ENCODE data around the gene SCN8A.
"Not testable (repeated sequence)": the region's sequence is repeated elsewhere in the genome, so short reads cannot be mapped to it uniquely, and the experiment has no call there.

Gene SCN8A

GRCh38 chr12:51774933-51775332, 183.9 kb downstream of the SCN8A start:
- Histone ChIP-seq H3K27ac (ENCODE audit: low read length) (no peak overlapping the region), H3K4me1 (ENCODE audit: control insufficient read depth, low read depth, low read length) (no peaks in the 10 kb centered on the region), H3K36me3 (ENCODE audit: control insufficient read depth, low read depth, low read length) (peaks cover 4% of the 10 kb centered on the region), H3K27me3 (ENCODE audit: control insufficient read depth, insufficient read depth, low read length) (no peaks in the 10 kb centered on the region), H3K9ac (ENCODE audit: low read length) (no peak overlapping the region), H3K4me3 (ENCODE audit: low read length) (no peak overlapping the region), H3K9me3 (ENCODE audit: control insufficient read depth, low read depth, low read length) (no peaks in the 10 kb centered on the region)

- Histone ChIP-seq H3K27me3 (ENCODE audit: control insufficient read depth, insufficient read depth, low read length) (no peaks in the 10 kb centered on the region), H3K9ac (ENCODE audit: low read length) (no peak overlapping the region), H3K27ac (ENCODE audit: low read length) (no peak overlapping the region), H3K4me3 (ENCODE audit: low read length) (no peak overlapping the region), H3K4me1 (ENCODE audit: control insufficient read depth, low read depth, low read length) (no peaks in the 10 kb centered on the region), H3K36me3 (ENCODE audit: control insufficient read depth, low read depth, low read length) (peaks cover 4% of the 10 kb centered on the region), H3K9me3 (ENCODE audit: control insufficient read depth, low read depth, low read length) (no peaks in the 10 kb centered on the region)
Measured at GRCh38 chr12:51777457-51777856, 186.4 kb downstream of the SCN8A start.

DNA sequence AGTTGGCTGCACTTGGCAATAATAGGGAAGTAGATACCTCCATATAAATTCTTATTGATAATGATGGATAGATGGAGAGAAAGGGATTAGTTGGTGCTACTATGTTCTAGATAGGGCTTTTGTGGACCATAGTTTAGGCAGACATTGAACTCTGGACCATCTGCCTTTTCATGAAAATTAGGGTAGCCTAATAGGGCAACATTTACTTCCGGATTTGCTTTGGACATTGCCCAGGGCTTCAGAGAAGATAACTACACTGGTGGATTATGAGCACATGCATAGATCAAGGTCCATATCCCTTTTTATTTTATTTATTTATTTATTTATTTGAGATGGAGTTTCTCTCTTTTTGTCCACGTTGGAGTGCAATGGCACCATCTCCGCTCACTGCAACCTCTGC, 186.9 kb downstream of the SCN8A start:
- H3K4me3 ChIP-seq (ENCODE audit: low read length), result no peak overlapping the region
- no peak overlapping the region for H3K27ac ChIP-seq (ENCODE audit: low read length)
- H3K27me3 ChIP-seq (ENCODE audit: control insufficient read depth, insufficient read depth, low read length), result no peaks in the 10 kb centered on the region
- H3K36me3 ChIP-seq (ENCODE audit: control insufficient read depth, low read depth, low read length), result peaks cover 4% of the 10 kb centered on the region
- no peak overlapping the region for H3K9ac ChIP-seq (ENCODE audit: low read length)
- H3K9me3 ChIP-seq (ENCODE audit: control insufficient read depth, low read depth, low read length), result no peaks in the 10 kb centered on the region
- H3K4me1 ChIP-seq (ENCODE audit: control insufficient read depth, low read depth, low read length), result no peaks in the 10 kb centered on the region

- peaks cover 4% of the 10 kb centered on the region for H3K36me3 ChIP-seq (ENCODE audit: control insufficient read depth, low read depth, low read length)
- H3K4me3 ChIP-seq (ENCODE audit: low read length), result no peak overlapping the region
- no peaks in the 10 kb centered on the region for H3K4me1 ChIP-seq (ENCODE audit: control insufficient read depth, low read depth, low read length)
- H3K9ac ChIP-seq (ENCODE audit: low read length), result no peak overlapping the region
- no peak overlapping the region for H3K27ac ChIP-seq (ENCODE audit: low read length)
- H3K9me3 ChIP-seq (ENCODE audit: control insufficient read depth, low read depth, low read length), result no peaks in the 10 kb centered on the region
- H3K27me3 ChIP-seq (ENCODE audit: control insufficient read depth, insufficient read depth, low read length), result no peaks in the 10 kb centered on the region
Measured at GRCh38 chr12:51779876-51780275, 188.8 kb downstream of the SCN8A start.

DNA sequence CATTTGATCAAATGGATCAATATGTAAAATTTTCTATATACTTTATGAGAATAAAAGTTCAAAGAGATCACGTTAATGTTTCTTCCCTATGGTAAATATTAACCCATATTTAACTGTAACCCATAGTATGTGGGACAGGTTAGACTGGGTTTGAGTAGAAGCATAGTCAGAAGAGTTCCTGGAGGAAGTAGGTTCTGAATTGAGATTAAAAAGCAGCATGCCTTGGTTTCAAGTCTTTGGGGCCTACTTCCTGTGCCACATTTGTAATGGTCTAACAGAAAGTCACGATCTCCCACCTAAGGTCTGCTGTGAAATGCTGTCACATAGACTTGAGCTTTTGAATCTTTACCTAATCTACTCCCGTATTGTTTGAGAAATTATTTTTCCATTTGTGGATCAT, 193.7 kb downstream of the SCN8A start:
- no peak overlapping the region for H3K4me3 ChIP-seq (ENCODE audit: low read length)

DNA sequence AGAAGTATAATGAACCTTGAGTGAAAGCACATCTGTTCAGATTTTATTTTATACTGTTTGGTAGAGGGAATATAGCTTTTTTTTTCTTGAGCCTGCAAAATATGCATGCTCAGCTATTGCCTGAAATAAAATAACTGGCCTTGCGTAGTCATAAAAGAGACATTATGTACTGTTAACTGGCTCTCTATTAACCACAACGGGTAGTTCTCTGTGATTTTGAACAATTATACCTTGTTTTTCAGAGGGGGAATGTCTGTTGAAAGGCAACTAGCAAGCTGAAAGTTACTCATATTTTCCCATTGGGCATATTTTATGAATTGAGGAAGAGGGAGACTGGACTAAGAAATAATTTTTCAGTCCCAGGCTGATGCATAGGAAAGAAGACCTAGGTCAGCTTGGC, 194.9 kb downstream of the SCN8A start:
- Histone ChIP-seq H3K27ac (ENCODE audit: low read length) (no peak overlapping the region), H3K9me3 (ENCODE audit: control insufficient read depth, low read depth, low read length) (no peaks in the 10 kb centered on the region), H3K4me1 (ENCODE audit: control insufficient read depth, low read depth, low read length) (no peaks in the 10 kb centered on the region), H3K27me3 (ENCODE audit: control insufficient read depth, insufficient read depth, low read length) (no peaks in the 10 kb centered on the region), H3K9ac (ENCODE audit: low read length) (no peak overlapping the region), H3K4me3 (ENCODE audit: low read length) (no peak overlapping the region), H3K36me3 (ENCODE audit: control insufficient read depth, low read depth, low read length) (peaks cover 18% of the 10 kb centered on the region)

More for the DNA sequence above, 193.7 kb downstream of the SCN8A start:
- no peaks in the 10 kb centered on the region for H3K9me3 ChIP-seq (ENCODE audit: control insufficient read depth, low read depth, low read length)
- H3K4me1 ChIP-seq (ENCODE audit: control insufficient read depth, low read depth, low read length), result no peaks in the 10 kb centered on the region
- no peaks in the 10 kb centered on the region for H3K27me3 ChIP-seq (ENCODE audit: control insufficient read depth, insufficient read depth, low read length)
- H3K27ac ChIP-seq (ENCODE audit: low read length), result no peak overlapping the region
- H3K36me3 ChIP-seq (ENCODE audit: control insufficient read depth, low read depth, low read length), result peaks cover 11% of the 10 kb centered on the region
- no peak overlapping the region for H3K9ac ChIP-seq (ENCODE audit: low read length)

DNA sequence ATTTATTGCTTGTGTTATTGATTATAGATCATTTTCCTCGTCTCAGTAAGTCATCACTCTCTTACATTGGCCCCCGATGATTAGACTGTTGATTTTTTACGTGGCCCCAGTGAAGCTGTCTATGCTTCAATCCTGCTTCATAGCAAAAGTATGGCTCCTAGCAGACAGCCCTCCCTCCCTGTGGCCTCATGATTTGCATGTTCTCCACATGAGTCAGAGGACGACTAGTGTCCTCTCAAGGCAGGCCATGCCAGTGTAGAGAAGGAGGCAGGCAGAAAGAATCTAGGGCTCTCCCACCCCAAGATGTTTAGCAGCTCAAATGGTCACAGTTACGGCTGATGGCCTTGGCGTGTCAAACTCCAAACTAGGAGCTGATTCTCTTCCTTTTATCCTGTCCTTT, 197.8 kb downstream of the SCN8A start:
- Histone ChIP-seq H3K4me3 (ENCODE audit: low read length) (no peak overlapping the region), H3K36me3 (ENCODE audit: control insufficient read depth, low read depth, low read length) (peaks cover 20% of the 10 kb centered on the region), H3K27ac (ENCODE audit: low read length) (no peak overlapping the region), H3K27me3 (ENCODE audit: control insufficient read depth, insufficient read depth, low read length) (no peaks in the 10 kb centered on the region), H3K4me1 (ENCODE audit: control insufficient read depth, low read depth, low read length) (no peaks in the 10 kb centered on the region), H3K9me3 (ENCODE audit: control insufficient read depth, low read depth, low read length) (no peaks in the 10 kb centered on the region), H3K9ac (ENCODE audit: low read length) (no peak overlapping the region)

DNA sequence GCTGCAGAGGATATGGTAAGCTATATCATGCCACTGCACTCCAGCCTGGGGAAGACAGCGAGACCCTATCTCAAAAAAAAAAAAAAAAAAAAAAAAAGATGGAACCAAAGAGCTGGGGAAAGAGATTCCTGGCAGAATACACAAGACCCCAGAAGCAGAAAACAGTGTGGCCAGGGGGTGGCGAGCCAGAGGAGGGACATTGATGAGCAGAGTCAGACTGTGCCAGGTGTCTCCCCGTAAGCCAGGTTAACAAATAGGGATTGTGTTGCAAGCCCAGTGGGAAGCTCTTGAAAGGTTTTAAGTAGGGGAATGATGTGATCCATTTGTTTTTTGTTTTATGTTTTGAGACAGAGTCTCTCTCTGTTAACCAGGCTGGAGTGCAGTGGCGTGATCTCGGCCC, 201.4 kb downstream of the SCN8A start:
- Histone ChIP-seq H3K27me3 (ENCODE audit: control insufficient read depth, insufficient read depth, low read length) (no peaks in the 10 kb centered on the region), H3K4me1 (ENCODE audit: control insufficient read depth, low read depth, low read length) (no peaks in the 10 kb centered on the region), H3K9ac (ENCODE audit: low read length) (no peak overlapping the region), H3K27ac (ENCODE audit: low read length) (no peak overlapping the region), H3K9me3 (ENCODE audit: control insufficient read depth, low read depth, low read length) (no peaks in the 10 kb centered on the region), H3K36me3 (ENCODE audit: control insufficient read depth, low read depth, low read length) (peaks cover 42% of the 10 kb centered on the region), H3K4me3 (ENCODE audit: low read length) (no peak overlapping the region)

- Histone ChIP-seq H3K27me3 (ENCODE audit: control insufficient read depth, insufficient read depth, low read length) (no peaks in the 10 kb centered on the region), H3K4me3 (ENCODE audit: low read length) (no peak overlapping the region), H3K36me3 (ENCODE audit: control insufficient read depth, low read depth, low read length) (peaks cover 48% of the 10 kb centered on the region), H3K27ac (ENCODE audit: low read length) (no peak overlapping the region), H3K9me3 (ENCODE audit: control insufficient read depth, low read depth, low read length) (no peaks in the 10 kb centered on the region), H3K9ac (ENCODE audit: low read length) (no peak overlapping the region), H3K4me1 (ENCODE audit: control insufficient read depth, low read depth, low read length) (no peaks in the 10 kb centered on the region)
Measured at GRCh38 chr12:51793201-51793600, 202.2 kb downstream of the SCN8A start.

DNA sequence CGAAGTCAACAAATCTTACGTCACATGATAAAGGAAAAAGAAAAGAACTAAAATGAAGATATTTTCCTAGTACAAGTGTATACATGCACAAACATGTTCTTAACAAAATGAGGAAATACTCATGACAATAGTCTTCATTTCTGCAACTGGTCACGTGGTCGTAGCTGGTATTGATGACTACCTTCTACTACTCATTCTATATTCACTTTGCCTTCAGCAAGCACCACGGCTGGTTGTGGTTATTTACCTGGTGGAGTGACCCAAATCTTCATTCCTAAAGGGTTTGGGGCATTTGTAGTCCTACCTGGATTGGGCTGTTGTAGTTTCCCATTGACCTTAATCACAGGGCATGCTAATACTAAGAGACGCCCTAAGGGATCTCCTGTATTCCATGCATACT, 206.3 kb downstream of the SCN8A start:
- Histone ChIP-seq H3K36me3 (ENCODE audit: control insufficient read depth, low read depth, low read length) (peaks cover 29% of the 10 kb centered on the region), H3K27ac (ENCODE audit: low read length) (no peak overlapping the region), H3K4me1 (ENCODE audit: control insufficient read depth, low read depth, low read length) (no peaks in the 10 kb centered on the region), H3K9me3 (ENCODE audit: control insufficient read depth, low read depth, low read length) (no peaks in the 10 kb centered on the region), H3K27me3 (ENCODE audit: control insufficient read depth, insufficient read depth, low read length) (no peaks in the 10 kb centered on the region), H3K9ac (ENCODE audit: low read length) (no peak overlapping the region), H3K4me3 (ENCODE audit: low read length) (no peak overlapping the region)

- not testable (repeated sequence) for H3K27ac ChIP-seq (ENCODE audit: low read length); H3K4me3 ChIP-seq (ENCODE audit: low read length); H3K9me3 ChIP-seq (ENCODE audit: control insufficient read depth, low read depth, low read length); H3K4me1 ChIP-seq (ENCODE audit: control insufficient read depth, low read depth, low read length); H3K27me3 ChIP-seq (ENCODE audit: control insufficient read depth, insufficient read depth, low read length); H3K9ac ChIP-seq (ENCODE audit: low read length)
- H3K36me3 ChIP-seq (ENCODE audit: control insufficient read depth, low read depth, low read length), result peaks cover 29% of the 10 kb centered on the region
Measured at GRCh38 chr12:51798051-51798450, 207.0 kb downstream of the SCN8A start.

- Histone ChIP-seq H3K36me3 (ENCODE audit: control insufficient read depth, low read depth, low read length) (peaks cover 29% of the 10 kb centered on the region), H3K4me3 (ENCODE audit: low read length) (no peak overlapping the region), H3K9ac (ENCODE audit: low read length) (no peak overlapping the region), H3K9me3 (ENCODE audit: control insufficient read depth, low read depth, low read length) (no peaks in the 10 kb centered on the region), H3K27ac (ENCODE audit: low read length) (no peak overlapping the region), H3K4me1 (ENCODE audit: control insufficient read depth, low read depth, low read length) (no peaks in the 10 kb centered on the region), H3K27me3 (ENCODE audit: control insufficient read depth, insufficient read depth, low read length) (no peaks in the 10 kb centered on the region)
Measured at GRCh38 chr12:51798501-51798900, 207.5 kb downstream of the SCN8A start.

All from iPS-18a (cell line).